ENCODE data around the gene RASAL2.
"Not testable (repeated sequence)": the region's sequence is repeated elsewhere in the genome, so short reads cannot be mapped to it uniquely, and the experiment has no call there.

Gene RASAL2

DNA sequence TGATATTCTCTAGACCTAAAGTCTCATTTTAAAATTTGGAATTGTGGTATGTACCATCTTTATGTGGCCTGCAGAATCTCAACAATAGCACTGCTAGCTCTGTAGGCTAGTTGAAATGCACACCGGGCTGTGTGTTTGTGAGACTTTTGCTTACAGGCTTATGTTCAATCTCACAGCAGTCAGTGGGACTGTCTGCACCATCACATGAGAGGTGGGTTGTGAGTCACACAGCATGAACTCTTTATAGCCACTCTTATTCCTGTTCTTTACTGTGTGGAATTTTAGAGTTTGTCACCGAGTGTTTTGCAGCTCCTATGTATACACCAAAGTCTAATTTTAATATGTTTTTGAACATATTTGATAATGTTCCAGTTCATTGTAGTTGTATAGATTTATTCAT, 74.6 kb downstream of the RASAL2 start:
- DNase-seq: no peak

DNA sequence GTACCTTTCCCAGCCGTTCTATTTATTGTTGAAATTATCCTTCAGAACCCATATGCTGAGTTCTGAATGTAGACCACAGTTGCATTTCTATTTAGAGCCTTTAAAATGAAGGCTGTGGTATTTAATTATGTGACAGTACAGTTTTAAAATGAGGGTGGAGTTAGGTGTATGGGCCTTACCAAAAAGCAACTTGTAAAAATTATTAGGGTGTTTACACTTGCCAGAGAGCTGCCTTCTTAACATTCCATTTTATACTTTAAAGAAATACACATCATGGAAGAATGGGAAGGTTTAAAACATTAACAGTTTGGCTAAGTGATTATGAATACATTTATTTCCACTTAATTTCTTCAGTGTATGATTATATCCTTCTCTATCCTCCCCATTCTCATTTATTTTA, 75.7 kb downstream of the RASAL2 start:
- no peak for DNase-seq

DNA sequence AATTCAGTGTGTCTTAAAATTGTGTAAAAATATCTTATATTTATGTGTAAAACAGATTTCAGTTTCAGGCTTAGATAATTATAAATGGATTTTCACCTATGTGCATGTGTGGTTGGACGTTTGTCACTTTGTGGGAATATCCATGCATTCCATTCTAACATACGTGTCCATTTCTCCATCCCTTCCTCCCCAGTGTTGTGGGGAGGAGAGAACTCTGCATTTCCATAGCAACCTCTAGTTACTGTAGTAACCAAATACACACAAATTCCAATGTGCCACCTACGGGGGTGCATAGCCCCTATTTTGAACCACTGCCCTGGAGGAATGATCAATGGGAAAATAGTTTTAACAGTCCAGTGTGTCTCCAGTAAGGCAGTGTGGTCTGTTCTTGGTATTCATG, 79.0 kb downstream of the RASAL2 start:
- DNase-seq: no peak

DNA sequence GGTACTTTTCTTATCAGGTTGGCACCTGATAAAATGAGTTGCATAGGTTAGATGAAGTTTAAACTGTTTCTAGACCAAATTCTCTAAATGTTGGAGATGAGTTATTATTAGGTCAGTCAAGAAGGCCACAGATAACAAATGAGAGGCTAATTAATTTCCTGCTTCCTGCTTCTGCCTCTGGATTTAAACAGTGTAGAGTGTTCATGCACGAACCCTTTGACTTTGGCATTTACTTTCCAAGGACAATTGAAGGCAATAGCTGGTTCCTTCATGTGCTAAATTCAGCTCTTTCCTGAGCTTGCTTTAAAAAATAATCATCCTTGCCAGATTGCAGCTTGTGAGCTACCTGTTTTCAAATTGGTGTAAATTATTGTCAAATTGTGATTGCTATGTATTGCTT, 80.6 kb downstream of the RASAL2 start:
- no peak for DNase-seq

DNA sequence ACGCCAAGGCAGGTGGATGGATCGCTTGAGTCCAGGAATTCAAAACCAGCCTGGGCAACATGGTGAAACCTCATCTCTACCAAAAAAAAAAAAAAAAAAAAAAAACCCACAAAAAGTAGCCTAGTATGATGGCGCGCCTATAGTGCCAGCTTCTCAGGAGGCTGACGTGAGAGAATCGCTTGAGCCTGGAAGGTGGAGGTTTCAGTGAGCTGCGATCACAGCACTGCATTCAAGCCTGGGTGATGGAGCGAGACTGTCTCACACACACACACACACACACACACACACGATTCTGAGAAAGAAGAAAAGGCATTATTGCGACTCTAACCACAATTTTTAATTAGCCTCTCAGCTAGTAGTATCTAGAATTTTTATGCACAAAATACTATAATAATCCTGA, 86.5 kb downstream of the RASAL2 start:
- no peak for DNase-seq

DNA sequence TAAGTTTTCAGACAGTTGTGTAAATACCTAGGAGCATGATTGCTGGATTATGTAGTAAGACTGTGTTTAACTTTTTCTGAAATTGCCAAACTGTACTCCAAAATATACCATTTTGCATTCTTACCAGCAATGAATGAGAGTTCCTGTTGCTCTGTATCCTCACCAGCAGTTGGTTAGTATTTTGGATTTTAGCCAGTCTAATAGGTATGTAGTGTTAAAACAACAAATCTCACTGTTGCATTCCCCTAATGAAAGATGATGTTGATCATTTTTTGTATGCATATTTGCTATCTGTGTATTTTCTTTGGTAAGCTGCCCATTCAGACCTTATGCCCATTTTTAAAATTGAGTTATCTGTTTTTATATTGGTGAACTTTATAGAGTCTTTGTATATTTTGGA, 89.9 kb downstream of the RASAL2 start:
- no peak for DNase-seq

DNA sequence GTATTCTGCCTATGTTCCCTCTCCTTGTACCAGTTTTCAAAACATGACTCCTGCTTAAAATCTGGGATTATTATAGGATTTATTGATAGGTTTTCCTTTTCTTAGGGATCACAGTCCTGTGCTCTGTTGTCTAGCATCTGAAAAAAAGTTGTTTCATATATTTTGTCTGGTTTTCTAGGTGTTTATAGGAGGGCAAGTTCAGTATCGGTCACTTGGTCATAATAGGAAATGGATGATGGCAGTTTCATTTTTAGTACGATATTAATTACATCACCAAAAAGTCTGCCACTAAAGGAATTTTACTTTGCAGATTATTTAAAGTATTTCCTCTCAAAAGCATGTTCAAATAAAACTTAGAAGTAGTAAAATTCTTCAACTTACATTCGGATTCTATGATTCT, 94.4 kb downstream of the RASAL2 start:
- no peak for DNase-seq

DNA sequence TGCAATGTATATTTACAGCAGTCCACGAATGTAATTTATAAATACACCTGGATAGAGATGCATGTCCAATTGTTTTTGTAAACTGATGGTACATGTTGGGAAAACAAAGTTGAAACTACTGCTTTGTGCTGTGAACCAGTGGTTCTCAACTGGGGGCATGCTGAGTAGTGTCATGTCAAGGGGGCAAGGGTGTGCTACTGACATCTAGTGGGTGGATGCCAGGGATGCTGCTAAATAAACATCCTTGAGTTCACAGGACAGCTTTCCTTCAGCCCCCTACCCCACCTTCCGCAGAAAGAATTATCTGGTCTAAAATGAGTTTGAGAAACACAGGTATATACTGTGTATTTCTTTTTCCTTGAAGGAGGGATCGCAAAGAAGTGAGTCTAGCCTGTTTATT, 95.9 kb downstream of the RASAL2 start:
- DNase-seq: no peak

DNA sequence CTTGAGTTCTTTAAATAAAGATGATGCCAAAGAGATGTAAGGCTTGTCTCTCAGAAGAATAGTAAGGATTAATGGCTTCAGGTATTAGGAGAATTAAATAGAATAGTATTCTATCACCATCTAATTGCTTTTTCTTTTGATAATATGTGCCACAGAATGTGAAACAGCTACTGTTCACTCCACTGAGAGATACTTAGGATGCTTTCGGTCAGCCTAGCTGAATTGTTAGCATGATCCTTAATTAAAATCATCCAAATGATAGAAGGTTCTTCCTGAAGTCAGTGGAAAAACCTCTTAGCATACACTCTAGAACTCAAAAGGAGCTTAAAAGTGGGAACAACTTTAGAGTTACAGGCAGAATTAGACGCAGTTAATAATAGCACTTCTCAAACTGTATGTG, 97.0 kb downstream of the RASAL2 start:
- DNase-seq: no peak

DNA sequence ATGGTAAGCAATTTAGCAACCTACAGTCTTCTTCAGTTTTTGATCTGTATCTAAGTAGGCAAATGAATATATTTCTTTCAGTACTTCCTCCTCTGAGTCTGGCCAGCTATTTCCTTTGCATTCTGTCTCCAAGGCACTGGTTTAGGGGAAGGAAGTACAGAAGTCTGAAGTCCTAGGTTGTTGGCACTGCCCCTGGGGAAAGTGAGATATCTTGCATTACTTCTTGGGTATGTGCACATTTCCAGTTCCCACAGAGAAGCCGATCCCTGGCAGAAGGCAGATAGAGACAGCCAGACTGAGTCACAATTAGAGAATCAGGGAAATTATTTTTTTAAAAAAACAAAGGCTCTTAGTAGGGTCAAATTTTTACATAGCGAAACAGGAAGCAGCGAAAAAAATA, 98.8 kb downstream of the RASAL2 start:
- peak; percentile 37 for DNase-seq

DNA sequence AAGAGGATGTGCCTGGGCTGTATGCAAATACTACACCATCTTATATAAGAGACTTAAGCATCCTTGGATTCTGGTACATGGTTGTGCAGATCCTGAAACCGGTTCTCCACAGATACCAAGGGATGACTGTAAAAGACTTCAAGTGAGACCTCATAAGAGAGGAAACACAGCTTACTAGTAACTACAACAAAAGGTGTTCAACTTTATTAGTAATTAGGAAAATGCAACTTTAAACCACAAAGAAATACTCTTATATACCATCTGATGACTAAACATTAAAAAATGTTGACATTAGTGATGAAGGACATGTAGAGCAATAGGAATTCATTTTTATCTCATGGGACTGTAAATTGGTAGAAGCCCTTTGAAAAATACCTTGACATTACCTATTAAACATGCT, 102.7 kb downstream of the RASAL2 start:
- no peak for DNase-seq

DNA sequence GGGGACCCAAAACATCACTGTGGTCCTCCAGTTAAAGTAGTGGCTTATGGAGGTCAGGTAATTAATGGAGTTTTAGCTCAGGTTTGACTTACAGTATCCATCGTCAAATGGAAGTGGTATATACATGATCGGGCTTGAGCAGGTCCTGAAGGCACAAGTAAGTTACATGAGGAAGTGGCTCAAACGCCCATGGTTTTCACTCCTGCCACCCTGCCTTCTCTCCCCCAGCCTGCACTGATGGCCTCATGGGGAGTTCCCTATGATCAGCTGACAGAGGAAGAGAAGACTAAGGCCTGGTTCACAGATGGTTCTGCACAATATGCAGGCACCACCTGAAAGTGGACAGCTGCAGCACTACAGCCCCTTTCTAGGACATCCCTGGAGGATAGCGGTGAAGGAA, 108.2 kb downstream of the RASAL2 start:
- not testable (repeated sequence) for DNase-seq

DNA sequence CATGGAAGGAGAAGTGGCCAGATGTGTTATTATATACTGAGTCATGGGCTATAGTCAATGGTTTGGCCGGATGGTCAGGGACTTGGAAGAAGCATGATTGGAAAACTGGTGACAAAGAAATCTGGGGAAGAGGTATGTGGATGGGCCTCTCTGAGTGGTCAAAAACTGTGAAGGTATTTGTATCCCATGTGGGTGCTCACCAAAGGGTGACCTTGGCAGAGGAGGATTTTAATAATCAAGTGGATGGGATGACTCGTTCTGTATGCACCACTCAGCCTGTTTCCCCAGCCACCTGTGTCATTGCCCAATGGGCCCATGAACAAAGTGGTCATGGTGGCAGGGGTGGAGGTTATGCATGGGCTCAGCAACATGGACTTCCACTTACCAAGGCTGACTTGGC, 108.6 kb downstream of the RASAL2 start:
- DNase-seq: not testable (repeated sequence)

DNA sequence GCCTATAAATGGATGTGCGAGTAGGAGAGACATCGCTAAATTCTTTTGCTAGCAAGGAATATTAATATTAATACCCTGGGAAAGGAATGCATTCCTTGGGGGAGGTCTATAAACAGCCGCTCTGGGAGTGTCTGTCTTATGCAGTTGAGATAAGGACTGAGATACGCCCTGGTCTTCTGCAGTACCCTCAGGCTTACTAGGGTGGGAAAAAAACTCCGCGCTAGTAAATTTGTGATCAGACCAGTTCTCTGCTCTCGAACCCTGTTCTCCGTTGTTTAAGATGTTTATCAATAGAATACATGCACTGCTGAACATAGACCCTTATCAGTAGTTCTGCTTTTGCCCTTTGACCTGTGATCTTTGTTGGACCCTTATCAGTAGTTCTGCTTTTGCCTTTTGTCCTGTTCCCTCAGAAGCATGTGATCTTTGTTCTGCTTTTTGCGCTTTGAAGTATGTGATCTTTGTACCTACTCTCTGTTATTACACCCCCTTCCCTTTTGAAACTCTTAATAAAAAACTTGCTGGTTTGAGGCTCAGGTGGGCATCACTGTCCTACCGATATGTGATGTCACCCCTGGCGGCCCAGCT, 114.5 kb downstream of the RASAL2 start:
- not testable (repeated sequence) for DNase-seq

DNA sequence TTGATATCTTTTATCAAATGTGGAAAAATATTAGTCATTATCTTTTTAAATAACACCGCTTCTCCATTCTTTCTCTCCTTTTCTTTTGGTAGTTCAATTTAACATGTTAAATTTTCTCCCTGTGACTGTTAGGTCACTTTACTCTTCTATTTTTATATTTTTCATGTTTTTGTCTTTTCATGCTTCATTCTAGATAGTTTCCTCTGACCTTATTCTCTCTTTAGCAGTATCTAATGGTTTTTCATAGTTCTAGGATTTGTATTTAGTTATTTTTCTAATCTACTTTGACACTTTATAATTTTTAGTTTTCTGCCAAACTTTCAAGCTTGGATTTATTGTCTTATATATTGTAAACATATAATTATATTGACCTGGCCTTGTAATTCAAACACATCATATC, 116.0 kb downstream of the RASAL2 start:
- DNase-seq: no peak

DNA sequence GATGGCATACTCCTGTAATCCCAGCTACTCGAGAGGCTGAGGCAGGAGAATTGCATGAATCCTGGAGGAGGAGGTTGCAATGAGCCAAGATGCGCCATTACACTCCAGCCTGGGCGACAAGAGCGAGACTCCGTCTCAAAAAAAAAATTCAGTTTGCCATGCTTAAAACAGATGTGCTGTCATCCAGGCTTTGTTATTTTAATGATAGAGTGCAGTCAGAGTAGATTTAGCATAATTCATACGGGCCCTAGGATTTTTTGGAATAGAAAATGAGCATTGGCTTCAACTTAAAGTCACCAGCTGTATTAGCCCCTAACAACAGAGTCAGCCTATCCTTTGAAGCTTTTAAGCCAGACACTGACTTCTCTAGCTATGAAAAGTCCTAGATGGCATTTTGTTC, 124.6 kb downstream of the RASAL2 start:
- DNase-seq: no peak

DNA sequence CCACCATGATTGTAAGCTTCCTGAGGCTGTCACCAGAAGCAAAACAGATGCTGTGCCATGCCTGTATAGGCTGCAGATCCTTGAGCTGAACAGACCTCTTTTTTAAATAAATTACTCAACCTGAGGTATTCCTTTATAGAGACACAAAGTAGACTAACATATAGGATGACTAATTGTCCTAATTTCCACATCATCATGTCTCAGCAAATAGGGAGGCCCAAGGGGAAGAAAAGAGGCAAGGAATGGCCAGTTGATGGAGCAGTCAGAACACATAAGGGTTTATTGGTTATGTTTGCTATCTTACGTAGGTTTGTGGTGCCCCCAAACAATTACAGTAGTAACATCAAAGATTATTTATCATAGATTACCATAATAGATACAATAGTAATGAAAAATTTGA, 126.2 kb downstream of the RASAL2 start:
- DNase-seq: no peak

DNA sequence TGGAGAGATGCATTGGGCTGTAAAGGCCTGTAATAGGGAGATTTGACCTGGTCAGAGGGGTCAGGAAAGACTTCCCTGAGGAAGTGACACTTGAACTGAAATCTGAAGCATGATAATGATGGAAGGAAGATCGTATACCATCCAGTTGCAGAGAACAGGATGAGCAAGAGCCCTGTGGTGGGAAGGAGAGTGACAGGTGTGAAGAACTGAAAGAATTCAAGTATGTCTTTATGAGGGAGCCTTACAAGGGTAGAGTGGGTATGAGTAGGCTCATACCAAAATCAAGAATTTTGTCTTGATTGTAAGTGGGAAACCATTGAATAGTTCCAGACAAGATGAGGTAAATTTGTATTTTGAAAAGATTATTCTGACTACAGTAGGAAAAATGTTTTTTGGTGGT, 129.4 kb downstream of the RASAL2 start:
- DNase-seq: no peak

DNA sequence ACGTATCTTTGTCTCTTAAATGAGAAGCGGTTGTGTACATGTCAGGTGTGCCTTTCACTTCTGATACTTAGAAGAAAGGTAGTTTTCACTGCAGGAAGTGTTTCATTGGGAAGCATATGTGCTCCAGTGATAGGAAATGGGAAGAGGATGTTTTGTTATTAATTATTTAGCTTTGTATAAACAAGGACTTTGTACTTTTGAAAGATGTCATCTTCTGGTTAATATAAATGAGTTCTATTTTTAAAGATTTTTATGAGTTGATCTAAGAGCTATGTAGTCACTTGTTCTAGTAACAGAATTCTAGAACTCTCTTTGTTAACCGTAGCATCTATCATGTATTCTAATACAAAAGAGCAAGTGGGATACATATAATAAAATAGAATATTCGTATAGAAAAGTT, 130.5 kb downstream of the RASAL2 start:
- DNase-seq: no peak

DNA sequence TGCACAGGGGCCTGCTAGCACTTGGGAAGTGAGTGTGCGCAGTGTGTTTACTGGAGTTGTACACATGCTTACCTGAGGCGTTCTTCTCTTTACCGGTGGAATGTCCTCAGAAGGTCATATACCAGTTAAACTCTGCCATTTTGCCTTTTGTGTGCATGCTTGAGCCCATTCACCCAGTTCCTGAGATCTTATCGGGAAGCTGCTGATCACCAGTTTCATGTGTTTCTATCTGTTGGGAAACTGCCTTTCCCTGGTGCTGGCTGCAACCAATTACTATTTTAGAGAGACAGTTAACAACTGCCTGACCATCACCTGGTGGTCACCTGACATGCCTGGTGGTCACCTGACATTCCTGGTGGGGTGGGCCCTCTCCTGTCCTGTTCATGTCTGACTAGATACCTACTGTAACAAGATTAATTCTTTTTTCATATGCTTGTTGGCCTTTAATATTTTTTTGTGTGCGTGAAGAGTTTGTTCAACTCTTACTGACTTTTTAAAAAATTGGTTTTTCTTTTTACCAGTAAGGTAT, 137.0 kb downstream of the RASAL2 start:
- DNase-seq: no peak

DNA sequence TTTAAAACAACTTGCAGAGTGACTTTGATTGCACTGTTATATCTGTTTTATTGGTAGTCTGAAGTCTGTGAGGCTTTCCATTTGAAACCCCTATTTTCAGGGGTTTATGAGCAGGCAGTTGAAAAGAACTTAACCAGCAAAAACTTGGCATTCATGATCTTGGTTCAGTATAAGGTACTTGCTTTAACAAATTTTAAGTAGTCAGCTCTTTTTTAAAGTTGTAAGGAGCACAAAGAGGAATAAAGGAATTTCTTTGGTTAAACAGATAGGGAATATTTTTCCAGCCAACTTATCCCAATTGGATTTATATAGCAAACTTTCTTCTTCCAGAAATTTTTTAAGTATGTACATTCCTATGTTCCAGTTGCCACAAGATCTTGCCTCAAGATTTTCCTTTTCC, 138.2 kb downstream of the RASAL2 start:
- no peak for DNase-seq

DNA sequence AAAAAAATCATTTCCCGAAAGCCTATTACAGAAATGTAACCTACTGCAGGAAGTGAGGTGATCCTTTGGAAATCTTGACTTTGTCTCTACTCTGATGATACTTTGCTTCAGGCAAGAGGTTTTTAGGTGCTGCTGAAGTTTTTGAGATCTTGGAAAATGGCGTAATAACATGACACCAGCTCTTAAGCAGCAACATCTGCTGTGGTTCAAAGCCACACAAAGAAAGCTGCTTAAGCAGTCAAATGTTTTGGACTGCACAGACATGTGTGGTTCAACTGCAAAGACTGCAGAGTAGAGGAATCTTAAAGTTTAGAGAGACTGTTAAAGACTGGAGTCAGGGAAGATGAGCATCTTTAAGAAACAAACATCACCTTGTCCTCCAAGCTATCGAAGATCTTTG, 139.0 kb downstream of the RASAL2 start:
- DNase-seq: no peak

DNA sequence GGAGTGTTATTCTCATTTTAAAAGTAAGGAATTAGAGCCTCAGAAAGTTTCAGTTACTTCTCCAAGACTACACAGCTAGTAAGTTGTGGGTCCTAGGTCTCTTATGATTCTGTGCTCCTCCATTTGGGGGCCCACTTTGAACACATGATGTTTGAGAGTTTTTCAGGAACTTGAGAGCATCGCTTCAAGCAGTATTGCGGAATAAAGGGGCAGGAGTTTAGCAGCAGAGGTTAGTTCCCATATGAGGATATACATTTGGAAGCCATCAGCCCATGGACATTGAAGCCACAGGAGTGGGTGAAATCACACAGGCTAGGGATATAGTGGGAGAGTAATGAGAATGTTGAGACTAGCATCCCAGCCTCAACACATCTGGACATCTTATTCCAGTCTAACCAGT, 143.2 kb downstream of the RASAL2 start:
- no peak for DNase-seq

DNA sequence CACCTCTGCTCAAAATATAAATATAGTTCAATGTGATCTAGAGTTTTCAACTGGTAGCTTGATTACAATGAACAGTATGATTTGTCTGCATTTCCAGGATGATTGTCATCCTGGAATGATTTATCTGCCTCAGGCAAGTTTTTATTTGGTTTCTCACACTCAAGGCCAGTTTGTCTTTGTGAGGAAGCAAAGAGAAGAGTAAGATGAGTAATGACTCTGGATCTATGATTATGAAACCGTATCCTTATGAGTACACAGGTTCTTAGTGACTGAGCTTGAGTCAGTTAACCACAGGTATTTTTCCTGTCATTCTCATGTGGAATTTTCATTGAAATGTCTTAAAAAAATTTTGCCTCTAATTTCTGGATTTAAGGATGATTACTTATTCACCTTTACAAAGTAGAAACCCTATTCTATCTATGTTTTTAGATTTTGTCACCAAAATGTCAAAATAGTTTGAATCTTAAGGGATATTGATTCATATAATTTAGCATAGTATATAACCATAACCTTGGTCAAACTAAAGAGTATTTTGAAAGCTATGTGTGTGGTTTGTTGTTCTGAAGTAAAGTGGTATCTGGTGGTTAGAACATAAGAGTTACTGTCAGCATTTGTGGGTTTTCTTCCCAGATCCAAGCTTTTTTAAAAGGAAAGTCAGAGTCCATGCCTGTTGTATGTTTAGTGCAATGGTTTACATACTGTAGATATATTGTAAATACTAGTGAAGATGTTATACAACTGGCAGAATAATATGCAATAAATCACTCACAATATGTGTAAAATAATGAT, 145.0 kb downstream of the RASAL2 start:
- DNase-seq: peak; percentile 8

DNA sequence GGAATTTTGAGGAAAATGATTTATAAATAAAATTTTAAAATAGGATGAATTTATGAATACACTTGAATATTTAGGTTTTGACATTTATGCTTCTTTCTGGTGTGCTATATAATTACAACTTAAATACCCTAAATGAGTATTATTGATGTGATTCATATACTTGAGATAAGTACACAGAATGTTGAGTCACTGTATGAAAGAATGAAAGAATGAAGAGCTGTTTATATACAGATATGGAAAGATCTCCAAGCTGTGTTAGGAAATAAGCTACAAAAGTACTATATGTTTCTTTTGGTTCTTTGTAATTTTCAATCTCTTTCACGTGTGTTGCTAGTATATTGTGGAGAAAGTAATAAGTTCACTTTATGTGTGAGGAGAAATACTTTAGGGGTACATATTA, 147.2 kb downstream of the RASAL2 start:
- no peak for DNase-seq

All from DMS153 (cell line).